Occipital lobe (tissue), 2 donors: ENCODE measurements around the gene PRR33. TPM values are rescaled to one million over a fixed set of nuclear protein-coding genes. Genes with fewer than 3 reads are reported as not detected.

Source experiments
- DNase-seq: peaks from one replicate; lab custom pipeline; 2025; lab: John Stamatoyannopoulos, UW
- total RNA-seq: library from RNA; depleted of rRNA; stranded (reverse); fragments of >200 nt; gene quantifications from one replicate; pipeline ENCODE4 v1.2.3, GENCODE V29; 2014

PRR33 gene
- total RNA-seq, 1 donor from 2014 or later = not detected

DNA sequence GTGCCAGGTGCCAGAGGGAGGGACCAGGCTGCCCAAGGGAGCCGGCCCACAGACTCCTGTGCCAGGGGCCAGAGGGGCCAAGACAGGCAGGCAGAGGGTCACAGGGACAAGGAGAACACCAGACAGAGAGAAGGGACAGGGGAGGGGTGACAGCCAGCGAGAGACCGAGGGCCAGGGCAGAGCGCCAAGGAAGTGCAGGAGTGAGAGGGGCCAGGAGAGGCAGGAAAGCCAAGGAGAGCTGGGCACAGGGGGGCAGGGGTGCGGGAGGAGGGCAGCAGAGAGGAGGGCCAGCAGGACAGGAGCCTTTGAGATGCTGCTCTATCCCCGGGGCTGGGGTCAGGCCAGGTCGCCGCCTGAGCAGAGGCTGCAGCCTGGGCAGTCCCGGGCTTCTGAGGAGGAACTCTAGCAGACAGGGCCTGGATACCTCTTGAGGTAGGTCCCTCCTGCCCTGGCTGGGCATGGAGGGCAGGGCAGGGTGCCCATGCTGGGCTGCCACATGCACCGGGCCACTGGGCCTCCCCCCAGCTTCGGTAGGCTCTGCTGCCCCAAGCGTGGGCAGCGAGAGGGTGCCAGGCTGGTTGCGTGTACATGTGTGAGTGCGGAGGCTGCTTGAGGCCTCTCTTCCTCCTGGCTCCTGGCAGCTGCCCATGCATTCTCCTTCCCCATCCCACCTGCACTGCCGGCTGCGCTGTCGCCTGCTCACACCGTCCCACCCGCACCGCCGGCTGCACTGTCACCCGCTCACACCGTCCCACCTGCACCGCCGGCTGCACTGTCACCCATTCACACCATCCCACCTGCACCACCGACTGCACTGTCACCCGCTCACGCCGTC is 26.6 kb downstream of the PRR33 start:
- no peak for DNase-seq

GRCh38 chr11:1864231-1864630 is 27.5 kb downstream of the PRR33 start:
- DNase-seq = no peak

- peak; percentile 20 for DNase-seq
Measured at GRCh38 chr11:1863352-1864216, 28.1 kb downstream of the PRR33 start.

GRCh38 chr11:1862588-1863351 is 28.9 kb downstream of the PRR33 start:
- no peak for DNase-seq

- no peak for DNase-seq
Measured at GRCh38 chr11:1861435-1862411, 30.0 kb downstream of the PRR33 start.

DNA sequence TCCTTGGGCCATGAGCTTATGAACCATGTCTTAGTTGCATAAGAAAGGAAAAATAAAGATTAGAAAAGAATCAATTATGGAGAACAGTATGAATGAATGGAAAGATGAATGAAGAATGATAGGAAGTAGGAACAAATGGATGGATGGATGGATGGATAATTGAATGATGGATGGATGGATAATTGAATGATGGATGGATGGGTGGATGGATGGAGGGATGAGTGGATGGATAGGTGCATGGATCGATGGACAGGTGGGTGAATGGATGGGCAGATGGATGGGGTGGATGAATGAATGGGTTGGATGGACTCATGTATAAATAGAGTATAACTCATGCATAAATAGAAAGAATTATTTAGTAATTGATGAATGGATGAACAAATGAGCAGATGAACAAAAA is 31.6 kb downstream of the PRR33 start:
- no peak for DNase-seq

DNA sequence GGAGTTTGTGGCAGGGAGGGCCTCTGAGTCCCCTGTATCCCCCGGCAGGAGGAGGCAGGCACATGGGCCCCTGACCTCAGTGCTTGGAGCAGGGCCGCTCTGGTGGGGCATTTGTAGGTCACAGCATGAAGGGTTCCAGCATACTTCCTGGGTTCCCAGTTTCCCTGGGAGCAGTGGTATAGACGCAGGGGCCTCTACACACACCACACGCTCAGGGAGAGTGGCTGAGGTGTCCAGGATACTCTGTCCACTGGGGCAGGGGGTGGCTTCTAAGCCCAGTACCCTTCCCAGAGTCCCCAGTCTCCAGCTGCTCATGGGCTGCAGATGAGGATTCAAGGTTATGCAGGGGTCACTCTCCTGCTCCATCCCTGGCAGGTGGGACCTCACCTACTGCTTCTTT is 32.7 kb downstream of the PRR33 start:
- no peak for DNase-seq

DNA sequence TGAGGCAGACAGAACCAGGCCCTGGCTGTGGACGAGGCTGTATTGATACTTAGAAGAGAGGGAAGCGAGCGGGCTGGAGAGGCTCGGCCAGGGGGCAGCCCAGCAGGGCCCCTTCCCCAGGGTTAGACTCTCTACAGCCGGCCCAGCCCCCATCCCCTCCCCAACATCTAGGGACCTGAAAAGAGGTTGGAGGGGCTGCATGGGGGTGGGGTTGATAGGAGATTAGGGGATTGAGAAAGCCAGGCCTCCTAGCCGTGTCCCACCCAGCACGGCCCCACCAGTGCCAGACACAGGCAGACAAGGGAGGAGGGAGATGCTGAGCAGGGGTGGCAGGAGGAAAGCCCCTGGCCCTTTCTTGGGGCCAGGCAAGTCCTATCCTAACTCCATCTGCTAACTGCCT is 33.1 kb downstream of the PRR33 start:
- no peak for DNase-seq

DNA sequence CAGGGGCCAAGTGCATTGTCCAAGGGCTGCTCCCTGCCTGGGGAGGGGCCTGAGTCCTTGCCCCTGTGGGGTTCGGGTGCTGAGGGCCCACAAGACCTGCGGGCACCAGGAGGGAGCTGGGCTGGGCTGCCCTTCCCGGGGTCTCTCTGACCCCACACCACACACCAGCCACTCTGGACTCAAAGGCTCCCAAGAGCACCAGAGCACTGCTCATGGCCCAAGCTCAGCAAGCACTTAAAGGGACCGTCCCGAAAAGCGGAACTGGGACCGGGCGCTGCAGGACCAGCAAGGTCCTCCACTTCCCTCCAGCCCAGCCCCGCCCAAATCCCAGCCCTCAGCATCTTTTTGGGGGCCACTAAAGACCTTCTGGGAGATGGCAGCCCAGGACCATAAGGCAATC is 33.5 kb downstream of the PRR33 start:
- DNase-seq = no peak

- no peak for DNase-seq
Measured at GRCh38 chr11:1857064-1857463, 34.6 kb downstream of the PRR33 start.

DNA sequence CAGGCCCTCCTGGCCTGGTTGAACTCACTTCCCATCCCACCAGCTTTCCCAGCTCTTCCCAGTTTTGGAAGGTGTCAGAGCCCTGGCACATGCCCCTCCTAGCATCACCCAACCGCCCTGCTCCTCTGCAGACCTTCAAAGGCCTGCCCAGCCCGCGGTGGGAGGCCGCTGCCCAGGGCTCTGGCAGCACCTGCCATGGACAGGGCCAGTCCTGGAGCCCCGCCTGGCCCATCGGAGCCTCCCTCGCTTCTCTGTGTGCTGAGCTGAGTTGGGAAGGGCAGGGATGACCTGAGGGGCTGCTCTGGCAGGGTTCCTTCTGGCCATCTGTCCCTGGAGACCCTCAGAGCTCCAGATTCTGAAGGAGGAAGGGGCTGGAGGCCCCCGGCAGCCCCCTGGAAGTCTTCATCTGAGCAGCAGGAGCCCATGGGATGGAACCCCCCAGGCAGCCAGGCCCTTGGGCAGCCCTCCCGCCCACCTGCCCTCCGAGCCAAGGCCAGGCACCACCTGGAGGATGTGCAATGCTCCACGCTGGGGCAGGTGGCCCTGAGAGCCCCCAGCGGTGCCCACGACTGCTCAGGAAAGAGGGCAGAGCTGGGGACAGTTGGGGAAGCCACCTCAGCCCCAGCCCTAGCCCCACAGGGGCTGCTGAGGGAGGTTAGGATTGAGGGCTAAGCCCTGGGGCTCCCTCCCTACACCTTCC is 35.2 kb downstream of the PRR33 start:
- no peak for DNase-seq

DNA sequence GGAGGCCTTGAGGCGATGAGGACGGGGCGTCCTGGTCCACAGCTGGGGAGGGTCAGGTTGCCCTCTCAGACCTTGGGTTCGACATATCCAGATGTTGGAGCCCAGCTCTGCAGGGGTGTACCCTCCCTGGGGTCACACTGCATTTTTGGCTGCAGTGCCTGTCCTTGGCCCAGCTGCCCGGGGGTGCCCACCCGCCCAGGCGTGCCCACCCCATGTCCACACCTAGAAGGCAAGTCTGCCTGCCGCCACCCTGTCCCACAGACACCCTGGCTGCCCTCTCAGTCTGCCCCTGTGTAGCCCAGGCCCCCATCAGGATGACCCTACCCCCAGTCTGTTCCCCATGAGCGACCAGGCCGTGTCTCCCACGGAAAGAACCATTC is 35.8 kb downstream of the PRR33 start:
- no peak for DNase-seq

DNA sequence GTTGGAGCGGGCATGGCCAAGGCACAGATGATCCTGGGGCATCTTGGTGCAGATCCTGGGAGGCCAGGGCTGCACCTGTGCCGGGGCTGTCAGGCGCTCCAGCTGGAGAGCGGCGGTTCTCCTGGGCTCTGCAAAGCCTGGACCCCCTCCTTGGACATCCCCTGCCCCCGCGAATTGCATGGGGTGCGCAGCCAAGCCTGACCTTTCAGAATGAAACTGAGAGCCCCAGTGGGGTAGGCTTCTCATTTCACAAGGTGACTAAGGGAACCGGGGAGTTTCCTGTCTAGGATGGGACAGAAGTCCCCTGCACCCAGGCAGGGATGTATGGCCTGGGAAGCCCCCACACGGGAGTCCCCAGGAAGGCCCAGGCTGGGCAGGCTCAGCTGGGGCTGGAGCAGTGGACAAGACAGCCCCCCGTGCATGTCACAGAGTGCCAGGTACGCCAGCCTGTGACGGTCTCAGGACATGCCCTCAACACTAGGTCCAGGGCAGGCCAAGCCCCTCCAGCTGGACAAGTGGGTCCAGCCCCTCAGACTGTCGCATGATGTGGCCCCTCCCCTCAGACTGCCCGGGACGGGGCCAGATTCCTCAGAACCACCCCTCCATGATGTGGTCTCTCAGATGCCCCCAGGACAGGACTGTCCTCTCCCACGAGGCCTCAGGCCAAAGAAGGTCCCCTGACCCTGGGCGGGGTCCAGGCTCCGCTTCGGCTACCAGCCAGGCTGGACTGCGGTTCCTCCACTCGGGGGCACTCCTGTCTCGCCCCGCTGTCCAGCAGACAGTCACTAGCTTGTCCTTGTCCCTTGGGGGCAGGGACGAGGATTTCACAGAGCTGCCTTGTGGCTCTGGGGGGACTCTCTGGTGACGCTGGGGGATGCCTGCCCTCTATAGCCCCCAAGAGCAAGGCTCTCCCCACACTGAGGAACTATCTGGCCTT is 36.5 kb downstream of the PRR33 start:
- no peak for DNase-seq

GRCh38 chr11:1854132-1854948 is 37.4 kb downstream of the PRR33 start:
- no peak for DNase-seq

GRCh38 chr11:1853376-1854131 is 38.1 kb downstream of the PRR33 start:
- DNase-seq = no peak

- no peak for DNase-seq
Measured at GRCh38 chr11:1852877-1853276, 38.8 kb downstream of the PRR33 start, which contains the start of gene LSP1. LSP1 (plus strand) TSS chr11:1853084; CDS start chr11:1853145, 61 bp downstream.

DNA sequence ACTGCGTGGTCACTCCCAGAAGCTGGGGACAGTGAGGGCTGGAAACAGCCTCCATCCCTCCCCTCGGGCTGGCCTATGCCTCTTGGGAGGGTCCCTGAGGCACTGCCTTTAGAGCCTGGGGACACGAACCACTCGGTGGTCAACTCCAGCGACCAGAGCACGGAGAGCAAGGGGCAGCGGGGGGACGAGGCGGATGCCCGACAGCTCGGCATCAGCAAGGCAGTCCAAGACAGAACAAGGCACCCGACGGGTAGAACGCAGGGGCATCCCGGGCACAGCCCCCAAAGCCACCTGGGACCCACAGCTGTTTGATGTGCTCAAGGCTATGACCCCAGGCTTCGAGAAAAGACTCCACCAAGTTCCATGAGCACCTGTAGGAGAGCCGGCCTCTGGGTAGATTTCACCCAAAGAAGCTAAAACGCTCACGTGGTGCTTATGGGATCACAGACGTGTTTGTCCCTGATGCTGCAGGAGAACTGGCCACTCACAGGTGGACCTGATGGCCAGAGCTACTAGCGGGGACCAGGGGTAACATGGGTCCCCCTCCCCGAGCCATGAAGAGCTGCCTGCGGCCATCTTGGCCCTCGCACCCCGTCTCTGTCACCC is 39.3 kb downstream of the PRR33 start:
- DNase-seq = no peak
